GM23338 (cell line): Measurements from ENCODE around the gene COX6B2. TPM values are rescaled to one million over a fixed set of nuclear protein-coding genes. Genes with fewer than 3 reads are reported as not detected.
A peak's percentile ranks its signal among the peaks of the same experiment; 100 is the strongest.

Source experiments
- ATAC-seq: fragments of 200-7000 bp; cut with Tn5 transposase; 3 replicates; pipeline ENCODE4 v1.9.1; 2020
- DNase-seq: peaks from one replicate; pipeline ENCODE4 v3.0.0-alpha.2; 2015; ENCODE audit warnings: low spot score
- H2AFZ ChIP-seq: fragments of 200-600 bp; sonication (generic); 2 replicates; pipeline ENCODE4 v1.8.0; 2016; ENCODE audit warnings: antibody characterized with exemption, mild to moderate bottlenecking, moderate library complexity
- H3F3A ChIP-seq: fragments of 200-600 bp; sonication (generic); replicated peaks from 2 replicates; pipeline ENCODE4 v1.8.0; 2017; ENCODE audit warnings: antibody characterized with exemption, mixed run types, low read depth
- H3K27ac ChIP-seq: fragments of 200-600 bp; sonication (generic); 2 replicates; pipeline ENCODE4 v1.6.1; 2016; ENCODE audit warnings: low read depth
- H3K27me3 ChIP-seq: fragments of 200-600 bp; sonication (generic); 2 replicates; pipeline ENCODE4 v1.8.0; 2016; ENCODE audit warnings: mild to moderate bottlenecking, mixed run types, moderate library complexity; ENCODE audit not compliant: insufficient read depth
- H3K36me3 ChIP-seq: fragments of 200-600 bp; sonication (generic); 2 replicates; pipeline ENCODE4 v1.8.0; 2016; ENCODE audit warnings: mild to moderate bottlenecking; ENCODE audit not compliant: insufficient read depth
- H3K4me1 ChIP-seq: fragments of 200-600 bp; sonication (generic); 2 replicates; pipeline ENCODE4 v1.8.0; 2016; ENCODE audit warnings: mild to moderate bottlenecking, moderate library complexity; ENCODE audit not compliant: insufficient read depth
- H3K4me2 ChIP-seq: fragments of 200-600 bp; sonication (generic); 2 replicates; pipeline ENCODE4 v1.7.1; 2017; ENCODE audit warnings: mixed run types
- H3K4me3 ChIP-seq: fragments of 200-600 bp; sonication (generic); 2 replicates; pipeline ENCODE4 v1.6.1; 2016; ENCODE audit warnings: mixed run types
- H3K79me2 ChIP-seq: fragments of 200-600 bp; sonication (generic); replicated peaks from 2 replicates; pipeline ENCODE4 v1.8.0; 2017; ENCODE audit warnings: mild to moderate bottlenecking; ENCODE audit not compliant: insufficient read depth
- H3K9me2 ChIP-seq: fragments of 200-600 bp; sonication (generic); 2 replicates; pipeline ENCODE4 v1.8.0; 2017; ENCODE audit not compliant: insufficient read depth
- H4K20me1 ChIP-seq: fragments of 200-600 bp; sonication (generic); replicated peaks from 2 replicates; pipeline ENCODE4 v1.8.0; 2017; ENCODE audit warnings: mild to moderate bottlenecking; ENCODE audit not compliant: insufficient read depth
- H3K27ac Mint-ChIP-seq: 2 replicates; pipeline ENCODE4 v1.8.0; 2020; ENCODE audit warnings: inconsistent platforms, mild to moderate bottlenecking, moderate library complexity, mixed read lengths
- H3K27me3 Mint-ChIP-seq: 3 replicates; pipeline ENCODE4 v1.8.0; 2022; ENCODE audit warnings: low read depth, mild to moderate bottlenecking, moderate library complexity, mixed read lengths, inconsistent platforms; ENCODE audit not compliant: insufficient read depth, poor library complexity
- H3K36me3 Mint-ChIP-seq: 3 replicates; pipeline ENCODE4 v1.8.0; 2021; ENCODE audit warnings: low read depth, mild to moderate bottlenecking, inconsistent platforms, moderate library complexity, mixed read lengths
- H3K4me1 Mint-ChIP-seq: 3 replicates; pipeline ENCODE4 v1.8.0; 2020; ENCODE audit warnings: mild to moderate bottlenecking, inconsistent platforms, mixed read lengths
- H3K4me3 Mint-ChIP-seq: 3 replicates; pipeline ENCODE4 v1.8.0; 2021; ENCODE audit warnings: moderate library complexity, mild to moderate bottlenecking, inconsistent platforms, mixed read lengths
- H3K9me3 Mint-ChIP-seq: 3 replicates; pipeline ENCODE4 v1.8.0; 2020; ENCODE audit warnings: moderate library complexity, mild to moderate bottlenecking, inconsistent platforms, mixed read lengths
- CREB1 ChIP-seq: fragments of 250-450 bp; sonication (Bioruptor Pico); IDR thresholded peaks from 2 replicates; pipeline ENCODE4 v1.5.0; 2020; ENCODE audit warnings: low read depth, mild to moderate bottlenecking, moderate library complexity
- CTCF ChIP-seq, 2 experiments: fragments of 200-600 bp in 1 of 2; sonication (generic) in 1 of 2; conservative IDR thresholded peaks; 2 replicates each; pipeline versions ENCODE4 v1.5.1 to v1.6.1; 2016 to 2017; ENCODE audit warnings: antibody characterized with exemption in 2 of 2, low read depth in 2 of 2, mild to moderate bottlenecking in 2 of 2, moderate library complexity in 1 of 2
- ETS1 ChIP-seq: IDR thresholded peaks from 2 replicates; pipeline ENCODE4 v1.6.1; 2016; ENCODE audit warnings: antibody characterized with exemption
- EZH2 ChIP-seq: fragments of 200-600 bp; sonication (generic); IDR thresholded peaks from one replicate; pipeline ENCODE4 v1.8.0; 2017; ENCODE audit warnings: antibody characterized with exemption, mild to moderate bottlenecking, low read depth; ENCODE audit not compliant: unreplicated experiment
- EZH2phosphoT487 ChIP-seq: fragments of 200-600 bp; sonication (generic); IDR thresholded peaks from one replicate; pipeline ENCODE4 v1.8.1; 2018; ENCODE audit warnings: antibody characterized with exemption; ENCODE audit not compliant: unreplicated experiment
- JUNB ChIP-seq: IDR thresholded peaks from one replicate; pipeline ENCODE4 v1.6.1; 2016; ENCODE audit warnings: antibody characterized with exemption; ENCODE audit not compliant: unreplicated experiment
- NANOG ChIP-seq: IDR thresholded peaks from 2 replicates; pipeline ENCODE4 v1.6.1; 2016; ENCODE audit warnings: antibody characterized with exemption, borderline replicate concordance
- POLR2AphosphoS5 ChIP-seq: IDR thresholded peaks from 2 replicates; pipeline ENCODE4 v1.6.1; 2016; ENCODE audit warnings: antibody characterized with exemption, low read depth
- REST ChIP-seq: IDR thresholded peaks from one replicate; pipeline ENCODE4 v1.6.1; 2018; ENCODE audit warnings: antibody characterized with exemption; ENCODE audit not compliant: unreplicated experiment
- STAT1 ChIP-seq: IDR thresholded peaks from one replicate; pipeline ENCODE4 v1.6.1; 2016; ENCODE audit warnings: antibody characterized with exemption; ENCODE audit not compliant: unreplicated experiment
- ZNF114 ChIP-seq: fragments of 250-450 bp; sonication (Bioruptor Pico); IDR thresholded peaks from 2 replicates; pipeline ENCODE4 v1.5.0; 2020; ENCODE audit warnings: mild to moderate bottlenecking, moderate library complexity
- ZNF331 ChIP-seq: fragments of 250-450 bp; sonication (Bioruptor Pico); IDR thresholded peaks from 2 replicates; pipeline ENCODE4 v1.5.0; 2020; ENCODE audit warnings: low read depth, mild to moderate bottlenecking, moderate library complexity
- polyA plus RNA-seq: library from polyadenylated mRNA; unstranded; fragments of >200 nt; fragmentation: Nextera tagmentation; extraction: Ambion mirVana; gene quantifications from 2 replicates; pipeline ENCODE4 v1.2.1, GENCODE V29; 2016
- total RNA-seq: library from RNA; depleted of rRNA; stranded (reverse); fragments of >200 nt; shearing (Covaris generic); gene quantifications from 2 replicates; pipeline ENCODE4 v1.2.3, GENCODE V29; 2014
- TF ChIP-seq, protein P1 (sequence below): fragments of 250-450 bp; sonication (Bioruptor Pico); IDR thresholded peaks from 2 replicates; pipeline ENCODE4 v1.5.0; 2020; ENCODE audit warnings: mild to moderate bottlenecking, moderate library complexity

COX6B2 gene
- total and polyA plus RNA-seq, 2 experiments from 2014 or later: 2.7 to 5.3 TPM

GRCh38 chr19:55362174-55362989 is 7.9 kb upstream of the COX6B2 start:
- TF ChIP-seq, protein P1, sequence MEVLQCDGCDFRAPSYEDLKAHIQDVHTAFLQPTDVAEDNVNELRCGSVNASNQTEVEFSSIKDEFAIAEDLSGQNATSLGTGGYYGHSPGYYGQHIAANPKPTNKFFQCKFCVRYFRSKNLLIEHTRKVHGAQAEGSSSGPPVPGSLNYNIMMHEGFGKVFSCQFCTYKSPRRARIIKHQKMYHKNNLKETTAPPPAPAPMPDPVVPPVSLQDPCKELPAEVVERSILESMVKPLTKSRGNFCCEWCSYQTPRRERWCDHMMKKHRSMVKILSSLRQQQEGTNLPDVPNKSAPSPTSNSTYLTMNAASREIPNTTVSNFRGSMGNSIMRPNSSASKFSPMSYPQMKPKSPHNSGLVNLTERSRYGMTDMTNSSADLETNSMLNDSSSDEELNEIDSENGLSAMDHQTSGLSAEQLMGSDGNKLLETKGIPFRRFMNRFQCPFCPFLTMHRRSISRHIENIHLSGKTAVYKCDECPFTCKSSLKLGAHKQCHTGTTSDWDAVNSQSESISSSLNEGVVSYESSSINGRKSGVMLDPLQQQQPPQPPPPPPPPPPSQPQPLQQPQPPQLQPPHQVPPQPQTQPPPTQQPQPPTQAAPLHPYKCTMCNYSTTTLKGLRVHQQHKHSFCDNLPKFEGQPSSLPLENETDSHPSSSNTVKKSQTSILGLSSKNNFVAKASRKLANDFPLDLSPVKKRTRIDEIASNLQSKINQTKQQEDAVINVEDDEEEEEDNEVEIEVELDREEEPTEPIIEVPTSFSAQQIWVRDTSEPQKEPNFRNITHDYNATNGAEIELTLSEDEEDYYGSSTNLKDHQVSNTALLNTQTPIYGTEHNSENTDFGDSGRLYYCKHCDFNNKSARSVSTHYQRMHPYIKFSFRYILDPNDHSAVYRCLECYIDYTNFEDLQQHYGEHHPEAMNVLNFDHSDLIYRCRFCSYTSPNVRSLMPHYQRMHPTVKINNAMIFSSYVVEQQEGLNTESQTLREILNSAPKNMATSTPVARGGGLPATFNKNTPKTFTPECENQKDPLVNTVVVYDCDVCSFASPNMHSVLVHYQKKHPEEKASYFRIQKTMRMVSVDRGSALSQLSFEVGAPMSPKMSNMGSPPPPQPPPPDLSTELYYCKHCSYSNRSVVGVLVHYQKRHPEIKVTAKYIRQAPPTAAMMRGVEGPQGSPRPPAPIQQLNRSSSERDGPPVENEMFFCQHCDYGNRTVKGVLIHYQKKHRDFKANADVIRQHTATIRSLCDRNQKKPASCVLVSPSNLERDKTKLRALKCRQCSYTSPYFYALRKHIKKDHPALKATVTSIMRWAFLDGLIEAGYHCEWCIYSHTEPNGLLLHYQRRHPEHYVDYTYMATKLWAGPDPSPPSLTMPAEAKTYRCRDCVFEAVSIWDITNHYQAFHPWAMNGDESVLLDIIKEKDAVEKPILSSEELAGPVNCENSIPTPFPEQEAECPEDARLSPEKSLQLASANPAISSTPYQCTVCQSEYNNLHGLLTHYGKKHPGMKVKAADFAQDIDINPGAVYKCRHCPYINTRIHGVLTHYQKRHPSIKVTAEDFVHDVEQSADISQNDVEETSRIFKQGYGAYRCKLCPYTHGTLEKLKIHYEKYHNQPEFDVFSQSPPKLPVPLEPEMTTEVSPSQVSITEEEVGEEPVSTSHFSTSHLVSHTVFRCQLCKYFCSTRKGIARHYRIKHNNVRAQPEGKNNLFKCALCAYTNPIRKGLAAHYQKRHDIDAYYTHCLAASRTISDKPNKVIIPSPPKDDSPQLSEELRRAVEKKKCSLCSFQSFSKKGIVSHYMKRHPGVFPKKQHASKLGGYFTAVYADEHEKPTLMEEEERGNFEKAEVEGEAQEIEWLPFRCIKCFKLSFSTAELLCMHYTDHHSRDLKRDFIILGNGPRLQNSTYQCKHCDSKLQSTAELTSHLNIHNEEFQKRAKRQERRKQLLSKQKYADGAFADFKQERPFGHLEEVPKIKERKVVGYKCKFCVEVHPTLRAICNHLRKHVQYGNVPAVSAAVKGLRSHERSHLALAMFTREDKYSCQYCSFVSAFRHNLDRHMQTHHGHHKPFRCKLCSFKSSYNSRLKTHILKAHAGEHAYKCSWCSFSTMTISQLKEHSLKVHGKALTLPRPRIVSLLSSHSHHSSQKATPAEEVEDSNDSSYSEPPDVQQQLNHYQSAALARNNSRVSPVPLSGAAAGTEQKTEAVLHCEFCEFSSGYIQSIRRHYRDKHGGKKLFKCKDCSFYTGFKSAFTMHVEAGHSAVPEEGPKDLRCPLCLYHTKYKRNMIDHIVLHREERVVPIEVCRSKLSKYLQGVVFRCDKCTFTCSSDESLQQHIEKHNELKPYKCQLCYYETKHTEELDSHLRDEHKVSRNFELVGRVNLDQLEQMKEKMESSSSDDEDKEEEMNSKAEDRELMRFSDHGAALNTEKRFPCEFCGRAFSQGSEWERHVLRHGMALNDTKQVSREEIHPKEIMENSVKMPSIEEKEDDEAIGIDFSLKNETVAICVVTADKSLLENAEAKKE (CRISPR knock-in tag): no peak
- TF ChIP-seq JUNB (no peak), EZH2phosphoT487 (no peak), ETS1 (no peak), STAT1 (no peak), REST (no peak), CREB1 (CRISPR knock-in tag) (no peak), POLR2AphosphoS5 (no peak), NANOG (no peak), CTCF (conservative IDR thresholded peaks at IDR 0.05; ENCODE audit: low read depth in 2 of 2) (no peak), ZNF331 (no peak), EZH2 (no peak), ZNF114 (CRISPR knock-in tag) (no peak)
- peaks cover 26% of the 10 kb centered on the region for H3K27me3 Mint-ChIP-seq
- H3K36me3 Mint-ChIP-seq: no peaks in the 10 kb centered on the region
- H3K4me2 ChIP-seq: 0 out of 2 replicates have a peak overlapping the region, but pooled peaks have one; percentile 20
- DNase-seq (no peak), ATAC-seq (peak; percentile 10; the same call in 2 of the 3 replicates)
- H3K27ac ChIP-seq: no peak overlapping the region
- H3K4me1 Mint-ChIP-seq: peaks cover 13% of the 10 kb centered on the region; the same call in 2 of the 3 replicates
- no peaks in the 10 kb centered on the region for H3K9me2 ChIP-seq
- H3K9me3 Mint-ChIP-seq: no peaks in the 10 kb centered on the region; the same call in 2 of the 3 replicates
- peak overlapping the region; percentile 43; the same call in 1 of the 2 replicates for H2AFZ ChIP-seq
- H3K36me3 ChIP-seq: no peaks in the 10 kb centered on the region
- no peaks in the 10 kb centered on the region for H4K20me1 ChIP-seq
- no peaks in the 10 kb centered on the region for H3K79me2 ChIP-seq
- no peak overlapping the region for H3K4me3 ChIP-seq
- H3K27me3 ChIP-seq: peaks cover 14% of the 10 kb centered on the region; the same call in 1 of the 2 replicates
- no peaks in the 10 kb centered on the region; the same call in 1 of the 2 replicates for H3F3A ChIP-seq
- no peak overlapping the region for H3K27ac Mint-ChIP-seq
- H3K4me1 ChIP-seq: no peaks in the 10 kb centered on the region
- H3K4me3 Mint-ChIP-seq: no peak overlapping the region
